ENCODE results near the gene RTRAF. TPM values are rescaled to one million over a fixed set of nuclear protein-coding genes. Genes with fewer than 3 reads are reported as not detected.

RTRAF gene
- 225 and 237 TPM in 2 replicates for total RNA-seq
- 46.8 and 64.0 TPM in 2 replicates for polyA plus RNA-seq
- 113 TPM in 2 replicates for polyA plus RNA-seq (2011; cell fraction: cytosol; rRNA removed)
- polyA plus RNA-seq (2011; cell fraction: nucleus; rRNA removed): 62.2 and 65.4 TPM in 2 replicates
- 264 and 316 TPM in 2 replicates for polyA plus RNA-seq (2012)
- 92.0 and 93.6 TPM in 2 replicates for polyA minus RNA-seq
- polyA minus RNA-seq (2011; cell fraction: cytosol; rRNA and poly(A)+ RNA removed): 195 TPM
- polyA minus RNA-seq (2011; cell fraction: nucleus; rRNA and poly(A)+ RNA removed): 50.8 and 56.7 TPM in 2 replicates
- Bru-seq, nascent RNA: percentile 95 among the genes with signal in this experiment
- percentile 91 among the genes with signal in this experiment for BruChase-seq, experiment 1, labeled RNA remaining after a 6-hour chase
- percentile 86 among the genes with signal in this experiment for BruChase-seq, experiment 2, labeled RNA remaining after a 2-hour chase
- long read RNA-seq, full-length matches to known transcripts: 373 of 390 reads
- long read RNA-seq, partial matches to known transcripts: 9 of 390 reads
- long read RNA-seq, other reads (novel, unspliced or antisense): 8 of 390 reads

DNA sequence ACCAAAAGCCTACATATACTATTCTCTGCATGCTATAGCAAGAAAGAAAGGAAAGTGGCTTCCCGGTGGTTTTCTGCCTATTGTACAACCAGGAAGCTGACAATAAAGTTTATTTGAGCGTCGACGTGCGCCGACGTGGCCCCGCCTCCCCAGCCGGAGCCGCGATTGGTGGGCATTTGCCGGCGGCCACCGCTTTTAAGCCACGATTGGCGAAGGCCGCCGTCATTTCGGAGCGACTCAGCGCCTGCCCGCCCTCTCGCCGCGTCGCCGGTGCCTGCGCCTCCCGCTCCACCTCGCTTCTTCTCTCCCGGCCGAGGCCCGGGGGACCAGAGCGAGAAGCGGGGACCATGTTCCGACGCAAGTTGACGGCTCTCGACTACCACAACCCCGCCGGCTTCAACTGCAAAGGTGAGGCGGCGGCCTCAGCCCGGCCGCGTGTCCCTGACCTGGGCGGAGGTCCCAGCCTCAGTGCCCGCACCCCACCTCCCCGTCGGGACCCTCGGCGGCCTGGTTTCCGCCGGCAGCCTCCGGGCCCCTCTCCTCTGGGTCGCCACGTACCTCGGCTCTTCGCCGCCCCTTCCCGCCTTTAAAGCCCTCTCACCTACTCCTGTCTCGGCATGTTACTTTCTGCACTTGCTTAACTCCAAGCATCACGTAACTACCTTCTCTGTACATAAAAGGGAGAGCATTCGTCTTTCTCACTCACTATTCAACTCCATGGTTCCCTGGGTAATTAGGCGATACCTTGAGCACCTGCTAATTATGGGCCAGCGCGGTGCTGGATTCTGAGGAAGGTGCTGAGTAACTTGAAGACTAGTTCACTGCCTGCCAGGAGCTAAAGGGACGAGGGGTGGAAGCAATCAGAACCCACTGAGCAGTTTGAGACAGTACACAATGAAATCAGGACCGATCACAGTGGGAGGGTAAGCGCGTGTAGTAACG lies at the start of gene RTRAF:
TSS of gene RTRAF (plus strand) at position 254 of the 942 bp plus-strand sequence. CDS start at position 348, 94 bp downstream.
- Histone ChIP-seq H3K27ac (ENCODE audit: insufficient read depth, low read depth, low read length) (peak within 1 kb of the TSS; percentile 47), H3K9ac (replicated peaks; ENCODE audit: extremely low read depth, insufficient read depth, low read length) (peak within 1 kb of the TSS; percentile 74), H3K9me3 (replicated peaks; ENCODE audit: control insufficient read depth, insufficient read depth, low read length) (no peaks in the 10 kb centered on the region), H3K36me3 (ENCODE audit: control insufficient read depth in 2 of 2, extremely low read depth in 1 of 2, insufficient read depth in 2 of 2, low read length in 2 of 2) (peaks cover 2 to 6% of the 10 kb centered on the region in 2 experiments), H4K20me1 (replicated peaks; ENCODE audit: control insufficient read depth, extremely low read depth, insufficient read depth, low read length) (no peaks in the 10 kb centered on the region), H3K4me2 (ENCODE audit: insufficient read depth, low read length) (peak within 1 kb of the TSS; percentile 92), H3K79me2 (ENCODE audit: control insufficient read depth, insufficient read depth, low read length) (peaks cover 26% of the 10 kb centered on the region), H3K4me3 (replicated peaks in 1 of 3; ENCODE audit: insufficient read depth in 1 of 3, low read depth in 1 of 3, low read length in 3 of 3) (peak within 1 kb of the TSS; percentile 57 to 87 (median 58)), H3K9me1 (replicated peaks; ENCODE audit: control insufficient read depth, extremely low read depth, insufficient read depth, low read length) (no peaks in the 10 kb centered on the region), H3K27me3 (ENCODE audit: control insufficient read depth in 2 of 2, insufficient read depth in 2 of 2, low read length in 2 of 2) (peaks cover 7 to 9% of the 10 kb centered on the region in 2 experiments), H3K4me1 (ENCODE audit: control insufficient read depth, extremely low read depth, insufficient read depth, low read length) (peaks cover 14% of the 10 kb centered on the region), H2AFZ (ENCODE audit: low read depth, low read length) (peak within 1 kb of the TSS; percentile 81)
- POLR2A ChIA-PET: no interaction called here
- DNase-seq (ENCODE audit: low read depth, low spot score) (peak; percentile 97), FAIRE-seq (peak; percentile 84)
- CTCF ChIA-PET: interaction anchor here (0.7 to 2.5 kb wide), 4 partner anchors 9 to 82 kb away, joined by 3 to 15 read pairs (median 4); partner anchors contain the start of gene NID2
- dilution Hi-C loops (cut with MboI; ENCODE audit: extremely low pct_ligation_motif_present, low sequenced_read_pairs) (no loop called here), intact Hi-C loops (cut with micrococcal nuclease) (loop anchor here (10.0 kb wide), 1 partner anchor 335 kb away; the partner anchor contains the start of gene FRMD6)
- BruUV-seq (replicated peaks): TSS peak; percentile 65
- TF ChIP-seq FOS (IDR thresholded peaks at IDR 0.05; ENCODE audit: borderline replicate concordance, insufficient read depth, low read length): no peak
- TF ChIP-seq, protein P1, sequence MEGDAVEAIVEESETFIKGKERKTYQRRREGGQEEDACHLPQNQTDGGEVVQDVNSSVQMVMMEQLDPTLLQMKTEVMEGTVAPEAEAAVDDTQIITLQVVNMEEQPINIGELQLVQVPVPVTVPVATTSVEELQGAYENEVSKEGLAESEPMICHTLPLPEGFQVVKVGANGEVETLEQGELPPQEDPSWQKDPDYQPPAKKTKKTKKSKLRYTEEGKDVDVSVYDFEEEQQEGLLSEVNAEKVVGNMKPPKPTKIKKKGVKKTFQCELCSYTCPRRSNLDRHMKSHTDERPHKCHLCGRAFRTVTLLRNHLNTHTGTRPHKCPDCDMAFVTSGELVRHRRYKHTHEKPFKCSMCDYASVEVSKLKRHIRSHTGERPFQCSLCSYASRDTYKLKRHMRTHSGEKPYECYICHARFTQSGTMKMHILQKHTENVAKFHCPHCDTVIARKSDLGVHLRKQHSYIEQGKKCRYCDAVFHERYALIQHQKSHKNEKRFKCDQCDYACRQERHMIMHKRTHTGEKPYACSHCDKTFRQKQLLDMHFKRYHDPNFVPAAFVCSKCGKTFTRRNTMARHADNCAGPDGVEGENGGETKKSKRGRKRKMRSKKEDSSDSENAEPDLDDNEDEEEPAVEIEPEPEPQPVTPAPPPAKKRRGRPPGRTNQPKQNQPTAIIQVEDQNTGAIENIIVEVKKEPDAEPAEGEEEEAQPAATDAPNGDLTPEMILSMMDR (IDR thresholded peaks at IDR 0.05; ENCODE audit: extremely low read depth in 1 of 2, insufficient read depth in 1 of 2, low read depth in 1 of 2, low read length in 2 of 2): no peak
- TF ChIP-seq JUN (IDR thresholded peaks at IDR 0.05; ENCODE audit: borderline replicate concordance, insufficient read depth, insufficient read length, low read depth): no peak
- TF ChIP-seq, protein P2, sequence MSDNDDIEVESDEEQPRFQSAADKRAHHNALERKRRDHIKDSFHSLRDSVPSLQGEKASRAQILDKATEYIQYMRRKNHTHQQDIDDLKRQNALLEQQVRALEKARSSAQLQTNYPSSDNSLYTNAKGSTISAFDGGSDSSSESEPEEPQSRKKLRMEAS (IDR thresholded peaks at IDR 0.05; ENCODE audit: insufficient read depth, insufficient read length): no peak
- TF ChIP-seq GATA2 (IDR thresholded peaks at IDR 0.05; ENCODE audit: insufficient read depth, insufficient read length, low read depth, low read length): no peak
- no peak for TF ChIP-seq MYC (IDR thresholded peaks at IDR 0.05; ENCODE audit: low read depth, low read length)
- TF ChIP-seq POLR2AphosphoS5 (IDR thresholded peaks at IDR 0.05; ENCODE audit: insufficient read depth, low read depth, low read length): peak; percentile 75
- TF ChIP-seq EZH2 (IDR thresholded peaks at IDR 0.05; ENCODE audit: borderline replicate concordance, low read depth, low read length, severe bottlenecking): no peak
- TF ChIP-seq POLR2A (IDR thresholded peaks at IDR 0.05; ENCODE audit: low read depth, low read length): peak; percentile 84

Data from endothelial cell of umbilical vein (primary cell).